Measurements from ENCODE around the gene IL1RAPL1.

GRCh38 chrX:29487714-29488113 is 900.5 kb downstream of the IL1RAPL1 start:
- TF ChIP-seq, protein P1, sequence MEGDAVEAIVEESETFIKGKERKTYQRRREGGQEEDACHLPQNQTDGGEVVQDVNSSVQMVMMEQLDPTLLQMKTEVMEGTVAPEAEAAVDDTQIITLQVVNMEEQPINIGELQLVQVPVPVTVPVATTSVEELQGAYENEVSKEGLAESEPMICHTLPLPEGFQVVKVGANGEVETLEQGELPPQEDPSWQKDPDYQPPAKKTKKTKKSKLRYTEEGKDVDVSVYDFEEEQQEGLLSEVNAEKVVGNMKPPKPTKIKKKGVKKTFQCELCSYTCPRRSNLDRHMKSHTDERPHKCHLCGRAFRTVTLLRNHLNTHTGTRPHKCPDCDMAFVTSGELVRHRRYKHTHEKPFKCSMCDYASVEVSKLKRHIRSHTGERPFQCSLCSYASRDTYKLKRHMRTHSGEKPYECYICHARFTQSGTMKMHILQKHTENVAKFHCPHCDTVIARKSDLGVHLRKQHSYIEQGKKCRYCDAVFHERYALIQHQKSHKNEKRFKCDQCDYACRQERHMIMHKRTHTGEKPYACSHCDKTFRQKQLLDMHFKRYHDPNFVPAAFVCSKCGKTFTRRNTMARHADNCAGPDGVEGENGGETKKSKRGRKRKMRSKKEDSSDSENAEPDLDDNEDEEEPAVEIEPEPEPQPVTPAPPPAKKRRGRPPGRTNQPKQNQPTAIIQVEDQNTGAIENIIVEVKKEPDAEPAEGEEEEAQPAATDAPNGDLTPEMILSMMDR (conservative IDR thresholded peaks at IDR 0.05; ENCODE audit: low read length): no peak
- TF ChIP-seq EZH2phosphoT487 (IDR thresholded peaks at IDR 0.05; ENCODE audit: borderline replicate concordance): no peak
